ENCODE results near the gene HINFP. TPM values are rescaled to one million over a fixed set of nuclear protein-coding genes. Genes with fewer than 3 reads are reported as not detected.
"Not testable (repeated sequence)": the region's sequence is repeated elsewhere in the genome, so short reads cannot be mapped to it uniquely, and the experiment has no call there.

HINFP gene
- polyA plus RNA-seq, 1 donor, result 40.2 TPM

DNA sequence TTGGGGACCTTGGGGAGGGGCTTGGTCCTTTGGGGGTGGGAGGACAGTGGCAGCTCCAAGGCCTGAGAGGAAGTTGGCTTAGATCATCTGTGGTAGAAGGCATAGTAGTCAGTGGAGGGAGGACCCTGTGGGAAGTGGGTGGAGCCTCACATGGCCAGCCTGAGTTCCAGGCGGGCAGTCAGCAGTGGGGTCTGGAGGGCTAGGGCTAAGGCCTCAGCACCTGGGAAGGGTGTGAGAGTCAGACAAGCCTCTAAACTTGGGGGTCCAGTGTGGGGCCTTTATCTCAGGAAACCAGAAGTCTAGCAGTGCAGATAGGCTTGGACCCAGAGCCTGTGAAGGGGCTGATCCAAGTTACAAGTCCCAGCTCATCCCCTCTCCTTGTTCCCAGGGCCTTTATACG, 51.1 kb downstream of the HINFP start:
- WGBS (ENCODE audit: insufficient coverage, low lambda C conversion rate), result no CpG with 5 or more reads among the region's 2 CpGs
- peaks cover 3% of the 10 kb centered on the region for H3K4me1 ChIP-seq (ENCODE audit: control insufficient read depth, insufficient read depth, low read length)
- H3K9me3 ChIP-seq (ENCODE audit: control insufficient read depth, low read depth, low read length), result no peaks in the 10 kb centered on the region
- no peak overlapping the region for H3K4me3 ChIP-seq (ENCODE audit: low read length)
- DNase-seq, result no peak
- peaks cover 23% of the 10 kb centered on the region for H3K36me3 ChIP-seq (ENCODE audit: control insufficient read depth, insufficient read depth, low read length)
- no peaks in the 10 kb centered on the region for H3K27me3 ChIP-seq (ENCODE audit: control insufficient read depth, insufficient read depth, low read length)
- no peak overlapping the region for H3K27ac ChIP-seq (ENCODE audit: low read length)

- Histone ChIP-seq H3K4me3 (ENCODE audit: low read length) (no peak overlapping the region), H3K9me3 (ENCODE audit: control insufficient read depth, low read depth, low read length) (no peaks in the 10 kb centered on the region), H3K4me1 (ENCODE audit: control insufficient read depth, insufficient read depth, low read length) (peaks cover 3% of the 10 kb centered on the region), H3K27me3 (ENCODE audit: control insufficient read depth, insufficient read depth, low read length) (no peaks in the 10 kb centered on the region), H3K36me3 (ENCODE audit: control insufficient read depth, insufficient read depth, low read length) (peaks cover 27% of the 10 kb centered on the region), H3K27ac (ENCODE audit: low read length) (no peak overlapping the region)
- WGBS (ENCODE audit: insufficient coverage, low lambda C conversion rate), result no CpG with 5 or more reads among the region's 21 CpGs
- DNase-seq, result no peak
Observed at GRCh38 chr11:119173453-119173852, 52.1 kb downstream of the HINFP start.

DNA sequence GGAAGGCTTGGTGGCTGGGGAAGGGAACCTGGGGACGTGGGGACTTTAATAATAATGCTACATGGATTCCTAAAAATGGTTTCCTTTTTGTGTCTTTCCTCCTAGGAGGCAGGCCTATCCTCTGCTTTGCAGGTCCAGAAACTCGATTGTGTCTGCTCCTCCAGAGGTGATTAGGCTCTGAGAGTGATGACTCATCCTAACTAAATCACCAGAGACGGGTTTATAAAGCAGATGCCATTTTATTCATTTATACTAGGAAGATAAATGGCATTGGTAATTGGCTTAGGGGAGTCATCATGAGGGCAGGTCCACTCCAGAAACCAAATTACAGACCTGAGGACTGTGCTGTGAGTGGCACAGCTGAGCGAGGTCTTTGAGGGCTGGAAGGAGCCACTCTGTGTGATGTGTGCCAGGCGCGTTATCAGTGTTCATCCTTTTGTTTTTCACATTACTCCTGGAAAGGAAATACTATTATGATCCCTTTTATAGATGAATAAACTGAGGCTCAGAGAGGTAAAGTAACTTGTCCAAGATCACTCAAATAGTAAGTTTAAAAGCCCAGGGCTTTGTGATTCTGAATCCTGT, 54.2 kb downstream of the HINFP start:
- Histone ChIP-seq H3K27me3 (ENCODE audit: control insufficient read depth, insufficient read depth, low read length) (no peaks in the 10 kb centered on the region), H3K9me3 (ENCODE audit: control insufficient read depth, low read depth, low read length) (no peaks in the 10 kb centered on the region), H3K27ac (ENCODE audit: low read length) (no peak overlapping the region), H3K36me3 (ENCODE audit: control insufficient read depth, insufficient read depth, low read length) (peaks cover 41% of the 10 kb centered on the region), H3K4me1 (ENCODE audit: control insufficient read depth, insufficient read depth, low read length) (no peaks in the 10 kb centered on the region), H3K4me3 (ENCODE audit: low read length) (no peak overlapping the region)
- no CpG with 5 or more reads among the region's 6 CpGs for WGBS (ENCODE audit: insufficient coverage, low lambda C conversion rate)
- DNase-seq, result no peak

- Histone ChIP-seq H3K36me3 (ENCODE audit: control insufficient read depth, insufficient read depth, low read length) (peaks cover 60% of the 10 kb centered on the region), H3K4me1 (ENCODE audit: control insufficient read depth, insufficient read depth, low read length) (no peaks in the 10 kb centered on the region), H3K27me3 (ENCODE audit: control insufficient read depth, insufficient read depth, low read length) (no peaks in the 10 kb centered on the region), H3K27ac (ENCODE audit: low read length) (no peak overlapping the region), H3K4me3 (ENCODE audit: low read length) (no peak overlapping the region), H3K9me3 (ENCODE audit: control insufficient read depth, low read depth, low read length) (no peaks in the 10 kb centered on the region)
- WGBS (ENCODE audit: insufficient coverage, low lambda C conversion rate), result no CpG with 5 or more reads among the region's 4 CpGs
- DNase-seq, result no peak
Observed at GRCh38 chr11:119178166-119178680, 56.8 kb downstream of the HINFP start.

GRCh38 chr11:119179342-119179741, 58.0 kb downstream of the HINFP start:
- no peak for DNase-seq
- no peak overlapping the region for H3K27ac ChIP-seq (ENCODE audit: low read length)
- H3K4me1 ChIP-seq (ENCODE audit: control insufficient read depth, insufficient read depth, low read length), result no peaks in the 10 kb centered on the region
- H3K4me3 ChIP-seq (ENCODE audit: low read length), result no peak overlapping the region
- peaks cover 59% of the 10 kb centered on the region for H3K36me3 ChIP-seq (ENCODE audit: control insufficient read depth, insufficient read depth, low read length)
- WGBS (ENCODE audit: insufficient coverage, low lambda C conversion rate), result no CpG with 5 or more reads among the region's 6 CpGs
- no peaks in the 10 kb centered on the region for H3K27me3 ChIP-seq (ENCODE audit: control insufficient read depth, insufficient read depth, low read length)
- H3K9me3 ChIP-seq (ENCODE audit: control insufficient read depth, low read depth, low read length), result no peaks in the 10 kb centered on the region

- H3K27me3 ChIP-seq (ENCODE audit: control insufficient read depth, insufficient read depth, low read length), result no peaks in the 10 kb centered on the region
- no peak overlapping the region for H3K27ac ChIP-seq (ENCODE audit: low read length)
- no peak overlapping the region for H3K4me3 ChIP-seq (ENCODE audit: low read length)
- no CpG with 5 or more reads among the region's 10 CpGs for WGBS (ENCODE audit: insufficient coverage, low lambda C conversion rate)
- DNase-seq, result no peak
- H3K36me3 ChIP-seq (ENCODE audit: control insufficient read depth, insufficient read depth, low read length), result peaks cover 53% of the 10 kb centered on the region
- H3K9me3 ChIP-seq (ENCODE audit: control insufficient read depth, low read depth, low read length), result no peaks in the 10 kb centered on the region
- no peaks in the 10 kb centered on the region for H3K4me1 ChIP-seq (ENCODE audit: control insufficient read depth, insufficient read depth, low read length)
Observed at GRCh38 chr11:119179983-119180382, 58.6 kb downstream of the HINFP start.

DNA sequence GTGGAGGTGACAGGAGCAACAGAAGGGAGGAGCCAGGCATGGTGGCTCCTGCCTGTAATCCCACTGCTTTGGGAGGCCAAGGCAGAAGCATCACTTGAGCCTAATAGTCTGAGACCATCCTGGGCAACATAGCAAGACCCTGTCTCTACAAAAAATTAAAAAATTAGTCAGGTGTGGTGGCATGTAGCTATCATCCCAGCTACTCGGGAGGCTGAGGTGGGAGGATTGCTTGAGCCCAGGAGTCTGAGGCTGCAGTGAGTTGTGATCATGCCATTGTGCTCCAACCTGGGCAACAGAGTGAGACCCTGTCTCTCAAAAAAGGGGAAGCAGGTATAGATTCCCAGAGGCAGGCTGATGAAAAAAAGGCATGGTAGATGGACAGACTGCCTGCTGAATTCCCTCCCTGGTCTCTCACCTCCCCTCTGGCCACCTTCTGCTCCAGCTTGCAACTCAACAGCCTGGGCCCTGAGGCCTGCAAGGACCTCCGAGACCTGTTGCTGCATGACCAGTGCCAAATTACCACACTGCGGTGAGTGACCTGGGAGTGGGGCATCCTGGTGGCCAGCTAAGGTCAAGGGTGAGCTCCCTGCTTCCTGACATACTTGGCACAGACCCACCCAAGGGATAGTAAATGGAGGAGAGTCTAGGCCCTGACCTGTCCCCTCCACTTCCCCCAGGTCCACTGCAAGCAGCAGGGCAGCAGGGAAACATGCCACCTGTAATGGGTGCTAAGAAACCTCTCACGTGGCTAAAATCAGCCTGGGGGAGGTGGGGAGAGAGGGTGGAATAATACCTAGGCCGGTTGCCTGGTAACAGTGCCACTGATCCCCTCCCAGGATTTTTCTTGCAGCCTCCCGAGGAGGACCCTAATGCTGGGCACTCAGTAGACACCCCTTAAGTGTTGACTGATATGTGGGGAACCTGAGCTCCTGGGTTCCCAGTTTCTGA, 59.6 kb downstream of the HINFP start:
- Histone ChIP-seq H3K27ac (ENCODE audit: low read length) (no peak overlapping the region), H3K36me3 (ENCODE audit: control insufficient read depth, insufficient read depth, low read length) (peaks cover 44% of the 10 kb centered on the region), H3K4me3 (ENCODE audit: low read length) (no peak overlapping the region), H3K9me3 (ENCODE audit: control insufficient read depth, low read depth, low read length) (no peaks in the 10 kb centered on the region), H3K4me1 (ENCODE audit: control insufficient read depth, insufficient read depth, low read length) (peaks cover 2% of the 10 kb centered on the region), H3K27me3 (ENCODE audit: control insufficient read depth, insufficient read depth, low read length) (no peaks in the 10 kb centered on the region)
- DNase-seq, result no peak
- WGBS (ENCODE audit: insufficient coverage, low lambda C conversion rate), result no CpG with 5 or more reads among the region's 6 CpGs

DNA sequence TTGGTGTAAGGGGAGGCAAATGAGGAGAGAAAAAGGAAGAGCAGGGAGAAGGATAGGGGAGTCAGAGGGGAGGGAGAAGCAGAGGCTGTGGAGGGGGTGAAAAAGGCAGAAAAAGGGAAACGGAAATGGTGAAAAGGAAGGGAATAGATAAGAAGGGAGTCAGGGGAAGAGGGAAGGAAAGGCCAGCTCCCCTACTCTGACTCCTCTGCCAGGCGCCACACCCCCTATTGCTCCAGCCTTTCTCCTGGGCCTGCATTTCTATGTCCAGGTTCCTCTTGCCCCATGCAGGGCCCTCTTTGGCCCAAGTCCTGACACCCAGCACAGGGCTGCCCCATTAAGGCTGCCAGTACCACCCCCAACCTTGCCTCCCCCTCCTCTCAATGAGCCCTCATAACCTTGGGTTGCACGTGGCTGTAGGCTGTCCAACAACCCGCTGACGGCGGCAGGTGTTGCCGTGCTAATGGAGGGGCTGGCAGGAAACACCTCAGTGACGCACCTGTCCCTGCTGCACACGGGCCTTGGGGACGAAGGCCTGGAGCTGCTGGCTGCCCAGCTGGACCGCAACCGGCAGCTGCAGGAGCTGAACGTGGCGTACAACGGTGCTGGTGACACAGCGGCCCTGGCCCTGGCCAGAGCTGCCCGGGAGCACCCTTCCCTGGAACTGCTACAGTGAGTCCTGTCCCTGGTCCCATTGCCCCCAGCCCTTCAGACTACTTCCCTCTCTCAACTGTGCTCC, 60.5 kb downstream of the HINFP start:
- Histone ChIP-seq H3K36me3 (ENCODE audit: control insufficient read depth, insufficient read depth, low read length) (peaks cover 44% of the 10 kb centered on the region), H3K27ac (ENCODE audit: low read length) (no peak overlapping the region), H3K9me3 (ENCODE audit: control insufficient read depth, low read depth, low read length) (no peaks in the 10 kb centered on the region), H3K4me3 (ENCODE audit: low read length) (no peak overlapping the region), H3K27me3 (ENCODE audit: control insufficient read depth, insufficient read depth, low read length) (no peaks in the 10 kb centered on the region), H3K4me1 (ENCODE audit: control insufficient read depth, insufficient read depth, low read length) (peaks cover 10% of the 10 kb centered on the region)
- no peak for DNase-seq
- WGBS (ENCODE audit: insufficient coverage, low lambda C conversion rate), result 71% methylated on average over 1 of the region's 17 CpGs

DNA sequence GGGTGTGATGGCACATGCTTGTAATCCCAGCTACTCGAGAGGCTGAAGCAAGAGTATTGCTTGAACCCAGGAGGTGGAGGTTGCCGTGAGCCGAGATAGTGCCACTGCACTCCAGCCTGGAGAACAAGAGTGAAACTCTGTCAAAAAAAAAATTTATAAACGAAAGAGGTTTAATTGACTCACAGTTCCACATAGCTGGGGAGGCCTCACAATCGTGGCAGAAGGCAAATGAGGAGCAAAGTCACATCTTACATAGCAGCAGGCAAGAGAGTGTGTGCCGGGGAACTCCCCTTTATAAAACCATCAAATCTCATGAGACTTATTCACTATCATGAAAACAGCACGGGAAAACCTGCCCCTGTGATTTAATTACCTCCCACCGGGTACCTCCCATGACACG, 63.0 kb downstream of the HINFP start:
- Histone ChIP-seq H3K36me3 (ENCODE audit: control insufficient read depth, insufficient read depth, low read length) (peaks cover 34% of the 10 kb centered on the region), H3K4me1 (ENCODE audit: control insufficient read depth, insufficient read depth, low read length) (peaks cover 28% of the 10 kb centered on the region)
- not testable (repeated sequence) for H3K27me3 ChIP-seq (ENCODE audit: control insufficient read depth, insufficient read depth, low read length); H3K4me3 ChIP-seq (ENCODE audit: low read length); H3K9me3 ChIP-seq (ENCODE audit: control insufficient read depth, low read depth, low read length); H3K27ac ChIP-seq (ENCODE audit: low read length); DNase-seq
- WGBS (ENCODE audit: insufficient coverage, low lambda C conversion rate), result 83% methylated on average over 1 of the region's 9 CpGs

Data from large intestine (tissue), 3 donors.